ENCODE results near the gene KCNK3.
"Not testable (repeated sequence)": the region's sequence is repeated elsewhere in the genome, so short reads cannot be mapped to it uniquely, and the experiment has no call there.

The KCNK3 gene

GRCh38 chr2:26759845-26760244, 67.3 kb downstream of the KCNK3 start:
- no peak for DNase-seq

GRCh38 chr2:26760991-26761390, 68.5 kb downstream of the KCNK3 start:
- DNase-seq, result not testable (repeated sequence)

- DNase-seq, result no peak
Observed at GRCh38 chr2:26763019-26763418, 70.5 kb downstream of the KCNK3 start.

GRCh38 chr2:26764078-26764887, 71.8 kb downstream of the KCNK3 start, which contains the start of gene SLC35F6:
SLC35F6 (plus strand) TSS chr2:26764284; CDS start chr2:26764350, 66 bp downstream.
- DNase-seq, result peak in 1 of 2 experiments; percentile 18

- DNase-seq, result no peak
Observed at GRCh38 chr2:26764906-26765305, 72.4 kb downstream of the KCNK3 start.

GRCh38 chr2:26765475-26766200, 73.1 kb downstream of the KCNK3 start:
- no peak for DNase-seq

- no peak for DNase-seq
Observed at GRCh38 chr2:26767129-26767528, 74.6 kb downstream of the KCNK3 start.

GRCh38 chr2:26767894-26768487, 75.5 kb downstream of the KCNK3 start:
- DNase-seq, result no peak

GRCh38 chr2:26768759-26769088, 76.2 kb downstream of the KCNK3 start:
- DNase-seq, result no peak

- no peak for DNase-seq
Observed at GRCh38 chr2:26769089-26769761, 76.7 kb downstream of the KCNK3 start.

GRCh38 chr2:26770986-26771586, 78.6 kb downstream of the KCNK3 start:
- no peak for DNase-seq

- DNase-seq, result peak in 1 of 2 experiments; percentile 61
Observed at GRCh38 chr2:26772064-26773001, 79.8 kb downstream of the KCNK3 start.

- DNase-seq, result no peak
Observed at GRCh38 chr2:26776195-26776800, 83.8 kb downstream of the KCNK3 start.

GRCh38 chr2:26778098-26778497, 85.6 kb downstream of the KCNK3 start:
- no peak for DNase-seq

- DNase-seq, result no peak
Observed at GRCh38 chr2:26778507-26778906, 86.0 kb downstream of the KCNK3 start.

- no peak for DNase-seq
Observed at GRCh38 chr2:26780203-26780760, 87.8 kb downstream of the KCNK3 start.
